HL-60/S4 (cell line): Measurements from ENCODE around the gene ATG9B.
"Not testable (repeated sequence)": the region's sequence is repeated elsewhere in the genome, so short reads cannot be mapped to it uniquely, and the experiment has no call there.

Experiments used
- in situ Hi-C: fragments of 300-500 bp; cut with MboI; formaldehyde crosslinking; loops from 2 replicates; pipeline ENCODE4 v1.14.3; 2022; ENCODE audit warnings: low sequenced_read_pairs

The ATG9B gene

GRCh38 chr7:151039850-151040548, 15.7 kb upstream of the ATG9B start:
- in situ Hi-C loops: no loop called here

GRCh38 chr7:151038951-151039849, 14.9 kb upstream of the ATG9B start:
- in situ Hi-C loops: no loop called here

GRCh38 chr7:151035902-151036301, 11.6 kb upstream of the ATG9B start:
- in situ Hi-C loops: no loop called here

- in situ Hi-C loops: no loop called here
These were observed 10.9 kb upstream of the ATG9B start for GRCh38 chr7:151035026-151035717.

GRCh38 chr7:151034312-151035025, 10.2 kb upstream of the ATG9B start:
- in situ Hi-C loops: no loop called here

GRCh38 chr7:151033864-151034249, 9.6 kb upstream of the ATG9B start:
- in situ Hi-C loops: no loop called here

GRCh38 chr7:151032936-151033863, 8.9 kb upstream of the ATG9B start:
- in situ Hi-C loops: no loop called here

GRCh38 chr7:151031011-151031410, 6.7 kb upstream of the ATG9B start:
- in situ Hi-C loops: no loop called here

- in situ Hi-C loops: no loop called here
These were observed 4.7 kb upstream of the ATG9B start for GRCh38 chr7:151028948-151029501.

- in situ Hi-C loops: no loop called here
These were observed 4.0 kb upstream of the ATG9B start, which contains the start of gene ABCB8 for GRCh38 chr7:151028131-151028947. Gene ABCB8 (plus strand): TSS chr7:151028450. CDS start chr7:151028516, 66 bp downstream.

GRCh38 chr7:151027728-151028130, 3.4 kb upstream of the ATG9B start:
- in situ Hi-C loops: not testable (repeated sequence)

GRCh38 chr7:151026771-151027727, 2.8 kb upstream of the ATG9B start:
- in situ Hi-C loops: not testable (repeated sequence)

- in situ Hi-C loops: no loop called here
These were observed 1.8 kb upstream of the ATG9B start for GRCh38 chr7:151025924-151026671.

GRCh38 chr7:151023232-151023631, 1.1 kb downstream of the ATG9B start:
- in situ Hi-C loops: no loop called here

GRCh38 chr7:151020231-151020630, 4.1 kb downstream of the ATG9B start:
- in situ Hi-C loops: no loop called here

- in situ Hi-C loops: no loop called here
These were observed 5.2 kb downstream of the ATG9B start for GRCh38 chr7:151019130-151019447.
